CD4-positive, alpha-beta T cell treated with Interleukin-15 for 1 hour (primary cell): Measurements from ENCODE around the gene CAMTA1.

Experiments used
- DNase-seq: peaks from one replicate; pipeline ENCODE4 v3.0.0-alpha.2; 2020

Gene CAMTA1

GRCh38 chr1:7049913-7050625, 264.8 kb downstream of the CAMTA1 start:
- no peak for DNase-seq

GRCh38 chr1:7050751-7051665, 265.8 kb downstream of the CAMTA1 start:
- DNase-seq = no peak

- DNase-seq = no peak
Measured at GRCh38 chr1:7052701-7053100, 267.4 kb downstream of the CAMTA1 start.

- DNase-seq = no peak
Measured at GRCh38 chr1:7060745-7061144, 275.5 kb downstream of the CAMTA1 start.

GRCh38 chr1:7062346-7063061, 277.2 kb downstream of the CAMTA1 start:
- DNase-seq = no peak

GRCh38 chr1:7063981-7064380, 278.7 kb downstream of the CAMTA1 start:
- no peak for DNase-seq

- no peak for DNase-seq
Measured at GRCh38 chr1:7068552-7068951, 283.3 kb downstream of the CAMTA1 start.

- no peak for DNase-seq
Measured at GRCh38 chr1:7069931-7070330, 284.7 kb downstream of the CAMTA1 start.

- DNase-seq = peak; percentile 28
Measured at GRCh38 chr1:7070389-7071029, 285.3 kb downstream of the CAMTA1 start.

- no peak for DNase-seq
Measured at GRCh38 chr1:7076117-7076516, 290.9 kb downstream of the CAMTA1 start.

- DNase-seq = no peak
Measured at GRCh38 chr1:7076572-7076971, 291.3 kb downstream of the CAMTA1 start.

GRCh38 chr1:7077136-7077535, 291.9 kb downstream of the CAMTA1 start:
- no peak for DNase-seq

GRCh38 chr1:7077970-7078369, 292.7 kb downstream of the CAMTA1 start:
- no peak for DNase-seq

- DNase-seq = no peak
Measured at GRCh38 chr1:7079637-7080036, 294.4 kb downstream of the CAMTA1 start.

- DNase-seq = no peak
Measured at GRCh38 chr1:7084232-7084894, 299.1 kb downstream of the CAMTA1 start.

- DNase-seq = no peak
Measured at GRCh38 chr1:7085521-7085920, 300.3 kb downstream of the CAMTA1 start.

GRCh38 chr1:7086106-7086505, 300.9 kb downstream of the CAMTA1 start:
- DNase-seq = no peak

GRCh38 chr1:7087888-7088287, 302.6 kb downstream of the CAMTA1 start:
- DNase-seq = no peak

GRCh38 chr1:7089497-7089896, 304.2 kb downstream of the CAMTA1 start:
- DNase-seq = no peak

GRCh38 chr1:7093297-7093696, 308.0 kb downstream of the CAMTA1 start:
- DNase-seq = no peak

- DNase-seq = no peak
Measured at GRCh38 chr1:7094086-7094485, 308.8 kb downstream of the CAMTA1 start.

- DNase-seq = no peak
Measured at GRCh38 chr1:7094509-7094908, 309.3 kb downstream of the CAMTA1 start.
